Right atrium auricular region (tissue), 2 donors: Measurements from ENCODE around the gene SIRT2. TPM values are rescaled to one million over a fixed set of nuclear protein-coding genes. Genes with fewer than 3 reads are reported as not detected.

Experiments used
- DNase-seq: peaks from one replicate; pipeline ENCODE4 v3.0.0-alpha.2; 2019; ENCODE audit warnings: low spot score
- H3K27ac ChIP-seq, 2 donors: fragments of 200-600 bp; sonication (generic); 1 replicate in 1 of 2; 2 replicates in 1 of 2; pipeline ENCODE4 v1.5.1; 2016 to 2019
- H3K27me3 ChIP-seq, 2 donors: fragments of 200-600 bp; sonication (generic); one replicate each; pipeline versions ENCODE4 v1.5.1 to v1.6.0; 2017 to 2019
- H3K36me3 ChIP-seq: fragments of 200-600 bp; sonication (generic); one replicate; pipeline ENCODE4 v1.5.1; 2016
- H3K4me1 ChIP-seq, 2 donors: fragments of 200-600 bp; sonication (generic); one replicate each; pipeline versions ENCODE4 v1.5.1 to v1.6.0; 2017 to 2019
- H3K4me3 ChIP-seq, 2 donors: fragments of 200-600 bp; sonication (generic); 1 replicate in 1 of 2; 2 replicates in 1 of 2; pipeline ENCODE4 v1.5.1; 2017 to 2019; ENCODE audit warnings: mild to moderate bottlenecking in 1 of 2, moderate library complexity in 1 of 2
- H3K9me3 ChIP-seq, 2 donors: fragments of 200-600 bp; sonication (generic); one replicate each; pipeline ENCODE4 v1.5.1; 2019
- CTCF ChIP-seq, 2 donors: fragments of 200-600 bp; sonication (generic); IDR thresholded peaks; one replicate each; pipeline ENCODE4 v1.5.1; 2019; ENCODE audit warnings: antibody characterized with exemption in 2 of 2
- total RNA-seq, 2 donors: library from RNA; depleted of rRNA; stranded (reverse); fragments of >200 nt; gene quantifications; one replicate each; pipeline ENCODE4 v1.1.0, GENCODE V29; 2016

Gene SIRT2
- total RNA-seq, 2 donors from 2014 or later = 91.5 to 170 TPM

- Histone ChIP-seq H3K4me3 (peak overlapping the region; percentile 72 to 79), H3K4me1 (peaks cover 0 to 34% of the 10 kb centered on the region in 2 donors), H3K27me3 (no peaks in the 10 kb centered on the region), H3K36me3 (peaks cover 10% of the 10 kb centered on the region), H3K27ac (peak overlapping the region; percentile 96 to 99), H3K9me3 (no peaks in the 10 kb centered on the region)
- no peak for TF ChIP-seq CTCF (IDR thresholded peaks at IDR 0.05)
- peak; percentile 79 for DNase-seq
Observed at GRCh38 chr19:38852231-38853044, 47.0 kb downstream of the SIRT2 start.

- Histone ChIP-seq H3K36me3 (peaks cover 17% of the 10 kb centered on the region), H3K27me3 (no peaks in the 10 kb centered on the region), H3K4me3 (peak overlapping the region; percentile 72 to 79), H3K4me1 (peaks cover 0 to 41% of the 10 kb centered on the region in 2 donors), H3K27ac (peak overlapping the region; percentile 96 to 99), H3K9me3 (no peaks in the 10 kb centered on the region)
- DNase-seq = peak; percentile 94
- no peak for TF ChIP-seq CTCF (IDR thresholded peaks at IDR 0.05)
Observed at GRCh38 chr19:38851622-38852230, 47.7 kb downstream of the SIRT2 start.

DNA sequence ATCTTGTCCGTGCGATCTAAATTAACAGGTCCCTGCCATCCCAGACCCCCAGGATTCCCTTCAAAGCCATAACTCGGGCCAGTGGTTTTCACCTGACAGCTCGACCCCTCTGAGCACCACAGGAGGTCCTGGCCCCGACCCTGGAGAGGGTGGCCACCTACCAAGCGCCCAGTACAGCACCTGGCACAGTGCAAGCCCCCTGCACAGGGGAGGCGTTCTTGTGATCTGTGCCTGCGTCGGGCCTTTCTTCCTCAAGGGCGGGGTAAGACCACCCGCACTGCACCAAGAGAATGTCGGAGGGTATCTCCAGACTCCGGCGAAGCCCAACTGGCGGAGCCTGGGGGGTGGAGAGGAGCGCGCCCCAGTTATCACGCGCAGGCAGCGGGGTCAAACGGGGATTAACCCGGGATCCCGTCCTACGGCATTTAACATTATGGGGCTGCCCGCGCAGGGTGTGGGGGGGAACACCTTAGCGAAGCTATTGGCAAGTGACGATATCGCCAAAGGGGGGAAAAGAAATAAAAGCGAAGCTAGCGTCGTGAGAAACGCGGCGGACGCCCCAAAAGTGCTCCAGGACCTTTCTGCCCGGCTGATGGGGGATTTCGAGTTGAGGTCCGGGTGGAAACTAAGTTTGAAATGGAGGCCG, 48.3 kb downstream of the SIRT2 start:
- H3K4me1 ChIP-seq = peaks cover 0 to 47% of the 10 kb centered on the region in 2 donors

GRCh38 chr19:38850436-38850975, 48.9 kb downstream of the SIRT2 start:
- no peak for TF ChIP-seq CTCF (IDR thresholded peaks at IDR 0.05)
- Histone ChIP-seq H3K9me3 (no peaks in the 10 kb centered on the region), H3K27me3 (no peaks in the 10 kb centered on the region), H3K4me1 (peaks cover 0 to 53% of the 10 kb centered on the region in 2 donors), H3K4me3 (peak overlapping the region; percentile 72 to 79), H3K27ac (peak overlapping the region; percentile 96 to 99), H3K36me3 (peaks cover 29% of the 10 kb centered on the region)
- peak; percentile 100 for DNase-seq

More for the DNA sequence above, 48.3 kb downstream of the SIRT2 start:
- H3K4me3 ChIP-seq = peak overlapping the region; percentile 72 to 79
- peaks cover 23% of the 10 kb centered on the region for H3K36me3 ChIP-seq
- no peaks in the 10 kb centered on the region for H3K9me3 ChIP-seq
- no peaks in the 10 kb centered on the region for H3K27me3 ChIP-seq
- H3K27ac ChIP-seq = peak overlapping the region; percentile 96 to 99
- no peak for TF ChIP-seq CTCF (IDR thresholded peaks at IDR 0.05)
- DNase-seq = no peak

- Histone ChIP-seq H3K4me3 (peak within 1 kb of the TSS; percentile 85 to 100), H3K9me3 (no peaks in the 10 kb centered on the region), H3K27ac (peak within 1 kb of the TSS; percentile 100), H3K4me1 (peaks cover 0 to 55% of the 10 kb centered on the region in 2 donors), H3K27me3 (no peaks in the 10 kb centered on the region), H3K36me3 (peaks cover 35% of the 10 kb centered on the region)
- TF ChIP-seq CTCF (IDR thresholded peaks at IDR 0.05) = peak; percentile 17 to 48
- no peak for DNase-seq
Observed at GRCh38 chr19:38849860-38850435, 49.5 kb downstream of the SIRT2 start, which contains the start of gene HNRNPL. Gene HNRNPL, minus strand, starts transcription at chr19:38849986. Its CDS starts 20 bp downstream, at chr19:38849966.
